ENCODE results near the gene OSBPL1A. TPM values are rescaled to one million over a fixed set of nuclear protein-coding genes. Genes with fewer than 3 reads are reported as not detected.

OSBPL1A gene
- total RNA-seq, 6 donors from 2014 or later: 33.3 to 64.5 (median 55.4) TPM

GRCh38 chr18:24138409-24138788 lies 259.2 kb downstream of the OSBPL1A start:
- ATAC-seq (ENCODE audit: low FRiP score in 2 of 2) (peak in 1 of 2 donors; percentile 20), DNase-seq (no peak)
- Histone ChIP-seq H3K27me3 (peaks cover 0 to 3% (median 0%) of the 10 kb centered on the region in 4 donors), H3K9me3 (no peaks in the 10 kb centered on the region), H3K4me1 (peaks cover 3 to 18% (median 10%) of the 10 kb centered on the region in 4 donors), H3K4me3 (peak overlapping the region in 3 of 4 donors; percentile 45 to 56 (median 46)), H3K36me3 (no peaks in the 10 kb centered on the region), H3K27ac (peak overlapping the region in 2 of 4 donors; percentile 19 to 32)
- 36 to 44% methylated on average over 7 of the region's 7 CpGs for WGBS, 2 donors
- TF ChIP-seq POLR2A (IDR thresholded peaks at IDR 0.05): no peak
- no peak for TF ChIP-seq EP300 (IDR thresholded peaks at IDR 0.05)
- TF ChIP-seq CTCF (IDR thresholded peaks at IDR 0.05): no peak
- no peak for TF ChIP-seq POLR2AphosphoS5 (IDR thresholded peaks at IDR 0.05)

- H3K27ac ChIP-seq: no peak overlapping the region
- peaks cover 3 to 18% (median 10%) of the 10 kb centered on the region in 4 donors for H3K4me1 ChIP-seq
- H3K36me3 ChIP-seq: peaks cover 0 to 6% (median 0%) of the 10 kb centered on the region in 4 donors
- peaks cover 0 to 3% (median 0%) of the 10 kb centered on the region in 4 donors for H3K27me3 ChIP-seq
- WGBS, 2 donors: 48 to 53% methylated on average over 3 of the region's 3 CpGs
- TF ChIP-seq EP300 (IDR thresholded peaks at IDR 0.05) (no peak), POLR2AphosphoS5 (IDR thresholded peaks at IDR 0.05) (no peak), CTCF (IDR thresholded peaks at IDR 0.05) (no peak), POLR2A (IDR thresholded peaks at IDR 0.05) (no peak)
- no peak for DNase-seq
- no peak overlapping the region for H3K4me3 ChIP-seq
- no peak for ATAC-seq (ENCODE audit: low FRiP score in 2 of 2)
- H3K9me3 ChIP-seq: no peaks in the 10 kb centered on the region
Measured at GRCh38 chr18:24136967-24137373, 260.7 kb downstream of the OSBPL1A start.

GRCh38 chr18:24130494-24130893 lies 267.1 kb downstream of the OSBPL1A start:
- no peak for TF ChIP-seq POLR2AphosphoS5 (IDR thresholded peaks at IDR 0.05)
- TF ChIP-seq CTCF (IDR thresholded peaks at IDR 0.05): no peak
- WGBS, 2 donors: 74 to 78% methylated on average over 2 of the region's 2 CpGs
- ATAC-seq (ENCODE audit: low FRiP score in 2 of 2): no peak
- H3K4me1 ChIP-seq: no peaks in the 10 kb centered on the region
- no peak overlapping the region for H3K27ac ChIP-seq
- peaks cover 0 to 21% (median 0%) of the 10 kb centered on the region in 4 donors for H3K36me3 ChIP-seq
- no peaks in the 10 kb centered on the region for H3K9me3 ChIP-seq
- no peaks in the 10 kb centered on the region for H3K27me3 ChIP-seq
- no peak for DNase-seq
- no peak overlapping the region for H3K4me3 ChIP-seq

GRCh38 chr18:24128700-24129099 lies 268.9 kb downstream of the OSBPL1A start:
- Histone ChIP-seq H3K27ac (no peak overlapping the region), H3K36me3 (peaks cover 0 to 24% (median 0%) of the 10 kb centered on the region in 4 donors), H3K4me3 (no peak overlapping the region), H3K27me3 (no peaks in the 10 kb centered on the region), H3K4me1 (no peaks in the 10 kb centered on the region), H3K9me3 (no peaks in the 10 kb centered on the region)
- ATAC-seq (ENCODE audit: low FRiP score in 2 of 2): no peak
- TF ChIP-seq CTCF (IDR thresholded peaks at IDR 0.05): no peak
- no peak for TF ChIP-seq POLR2A (IDR thresholded peaks at IDR 0.05)
- TF ChIP-seq EP300 (IDR thresholded peaks at IDR 0.05): no peak
- no peak for TF ChIP-seq POLR2AphosphoS5 (IDR thresholded peaks at IDR 0.05)
- 88 to 94% methylated on average over 4 of the region's 4 CpGs for WGBS, 2 donors
- DNase-seq: no peak

- H3K4me1 ChIP-seq: no peaks in the 10 kb centered on the region
- WGBS, 2 donors: 71 to 76% methylated on average over 3 of the region's 3 CpGs
- H3K27ac ChIP-seq: no peak overlapping the region
- DNase-seq: no peak
- H3K27me3 ChIP-seq: no peaks in the 10 kb centered on the region
- no peak for TF ChIP-seq POLR2A (IDR thresholded peaks at IDR 0.05)
- TF ChIP-seq POLR2AphosphoS5 (IDR thresholded peaks at IDR 0.05): no peak
- no peak for TF ChIP-seq EP300 (IDR thresholded peaks at IDR 0.05)
- no peak for TF ChIP-seq CTCF (IDR thresholded peaks at IDR 0.05)
- H3K36me3 ChIP-seq: peaks cover 0 to 22% (median 2%) of the 10 kb centered on the region in 4 donors
- H3K9me3 ChIP-seq: no peaks in the 10 kb centered on the region
- ATAC-seq (ENCODE audit: low FRiP score in 2 of 2): no peak
- no peak overlapping the region for H3K4me3 ChIP-seq
Measured at GRCh38 chr18:24127735-24128134, 269.9 kb downstream of the OSBPL1A start.
